CD4-positive, alpha-beta T cell (primary cell): Measurements from ENCODE around the gene STAC. TPM values are rescaled to one million over a fixed set of nuclear protein-coding genes. Genes with fewer than 3 reads are reported as not detected.

Source experiments
- ATAC-seq: fragments of 200-7000 bp; cut with Tn5 transposase; one replicate; pipeline ENCODE4 v1.10.0; 2022; ENCODE audit warnings: mild to moderate bottlenecking; ENCODE audit not compliant: poor library complexity
- CTCF ChIA-PET: fragments of 350-600 bp; sonication (Branson Sonifier 250); formaldehyde crosslinking; loops from one replicate; lab custom pipeline; 2021; ENCODE audit warnings: antibody characterized with exemption, inconsistent platforms; lab: Charles Lee
- POLR2A ChIA-PET: fragments of 350-600 bp; sonication (Branson Sonifier 250); formaldehyde crosslinking; loops from one replicate; lab custom pipeline; 2021; ENCODE audit warnings: antibody characterized with exemption, inconsistent platforms; lab: Charles Lee
- DNase-seq, 14 experiments: peaks; one replicate each; pipeline ENCODE4 v3.0.0-alpha.2; 2013 to 2020; ENCODE audit warnings: mixed read lengths in 2 of 14
- H3K27ac ChIP-seq, 2 donors: one replicate each; pipeline versions ENCODE4 v1.5.1 to v1.7.0; 2013; ENCODE audit warnings: low read length in 2 of 2, low read depth in 1 of 2, mild to moderate bottlenecking in 1 of 2
- H3K27me3 ChIP-seq, 2 experiments: 1 replicate in 1 of 2; 2 replicates in 1 of 2; pipeline versions ENCODE4 v1.6.1 to v1.7.0; 2013; ENCODE audit warnings: low read length in 2 of 2, control low read depth in 1 of 2, mild to moderate bottlenecking in 1 of 2, moderate library complexity in 1 of 2; ENCODE audit not compliant: insufficient read depth in 2 of 2, control insufficient read depth in 1 of 2
- H3K36me3 ChIP-seq: one replicate; pipeline ENCODE4 v1.6.1; 2013; ENCODE audit warnings: low read length, control low read depth; ENCODE audit not compliant: insufficient read depth
- H3K4me1 ChIP-seq: one replicate; pipeline ENCODE4 v1.6.1; 2013; ENCODE audit warnings: low read length, control low read depth; ENCODE audit not compliant: insufficient read depth
- H3K4me3 ChIP-seq: one replicate; pipeline ENCODE4 v1.5.1; 2013; ENCODE audit warnings: mild to moderate bottlenecking, low read length, moderate library complexity
- H3K9me3 ChIP-seq, 2 experiments: 1 replicate in 1 of 2; 2 replicates in 1 of 2; pipeline versions ENCODE4 v1.6.1 to v1.7.0; 2013; ENCODE audit warnings: low read length in 2 of 2, mild to moderate bottlenecking in 2 of 2, control low read depth in 1 of 2, moderate library complexity in 1 of 2; ENCODE audit not compliant: control insufficient read depth in 1 of 2, insufficient read depth in 1 of 2
- H3K27ac Mint-ChIP-seq: one replicate; pipeline ENCODE4 v1.8.0; 2020; ENCODE audit warnings: mixed read lengths
- H3K27me3 Mint-ChIP-seq: one replicate; pipeline ENCODE4 v1.8.0; 2021; ENCODE audit warnings: mixed read lengths
- H3K36me3 Mint-ChIP-seq: one replicate; pipeline ENCODE4 v1.8.0; 2021; ENCODE audit warnings: low read depth, mixed read lengths
- H3K4me1 Mint-ChIP-seq: one replicate; pipeline ENCODE4 v1.8.0; 2021; ENCODE audit warnings: low read depth, mixed read lengths
- H3K4me3 Mint-ChIP-seq: one replicate; pipeline ENCODE4 v1.8.0; 2020; ENCODE audit warnings: mild to moderate bottlenecking, mixed read lengths
- H3K9me3 Mint-ChIP-seq: one replicate; pipeline ENCODE4 v1.8.0; 2020; ENCODE audit warnings: mixed read lengths
- intact Hi-C, 2 experiments: fragments of 100-400 bp; cut with DNase I in 1 of 2; cut with micrococcal nuclease in 1 of 2; formaldehyde crosslinking; loops; one replicate each; pipeline versions ENCODE4 v1.15.1 to v1.9.0; 2023 to 2025; cut with DNase I, micrococcal nuclease
- total RNA-seq, 174 experiments: library from RNA in 2 of 174; stranded (reverse) in 2 of 174; gene quantifications; one replicate each; pipeline ENCODE4 v1.2.3 and lab custom pipeline; 2021 to 2026
- TF ChIP-seq, protein P1 (sequence below): fragments of 200-600 bp; IDR thresholded peaks from one replicate; pipeline ENCODE4 v1.8.0; 2022; ENCODE audit warnings: antibody characterized with exemption, mild to moderate bottlenecking

Gene STAC
- total RNA-seq, 2 experiments from 2014 or later = not detected

DNA sequence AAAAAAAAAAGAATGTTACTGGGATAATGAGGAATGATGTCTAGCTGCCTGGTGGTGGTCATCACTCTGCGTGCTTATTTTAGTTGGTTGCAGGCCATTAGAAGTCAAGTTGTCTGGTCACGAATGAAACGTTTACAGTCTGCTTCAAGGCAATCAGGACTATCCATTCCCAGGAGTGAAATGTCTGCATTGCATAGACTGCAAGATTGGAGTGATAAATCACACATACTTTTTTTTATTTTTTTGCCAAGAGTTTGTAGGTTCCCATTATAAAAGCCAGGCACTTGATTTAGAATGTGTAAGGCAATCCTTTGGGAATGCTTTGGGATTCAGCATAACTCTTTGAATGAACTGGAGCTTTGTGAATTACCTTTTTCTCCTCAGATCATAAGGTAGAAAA, 132.3 kb downstream of the STAC start:
- TF ChIP-seq, protein P1, sequence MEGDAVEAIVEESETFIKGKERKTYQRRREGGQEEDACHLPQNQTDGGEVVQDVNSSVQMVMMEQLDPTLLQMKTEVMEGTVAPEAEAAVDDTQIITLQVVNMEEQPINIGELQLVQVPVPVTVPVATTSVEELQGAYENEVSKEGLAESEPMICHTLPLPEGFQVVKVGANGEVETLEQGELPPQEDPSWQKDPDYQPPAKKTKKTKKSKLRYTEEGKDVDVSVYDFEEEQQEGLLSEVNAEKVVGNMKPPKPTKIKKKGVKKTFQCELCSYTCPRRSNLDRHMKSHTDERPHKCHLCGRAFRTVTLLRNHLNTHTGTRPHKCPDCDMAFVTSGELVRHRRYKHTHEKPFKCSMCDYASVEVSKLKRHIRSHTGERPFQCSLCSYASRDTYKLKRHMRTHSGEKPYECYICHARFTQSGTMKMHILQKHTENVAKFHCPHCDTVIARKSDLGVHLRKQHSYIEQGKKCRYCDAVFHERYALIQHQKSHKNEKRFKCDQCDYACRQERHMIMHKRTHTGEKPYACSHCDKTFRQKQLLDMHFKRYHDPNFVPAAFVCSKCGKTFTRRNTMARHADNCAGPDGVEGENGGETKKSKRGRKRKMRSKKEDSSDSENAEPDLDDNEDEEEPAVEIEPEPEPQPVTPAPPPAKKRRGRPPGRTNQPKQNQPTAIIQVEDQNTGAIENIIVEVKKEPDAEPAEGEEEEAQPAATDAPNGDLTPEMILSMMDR = no peak
- Histone ChIP-seq H3K4me1 (no peaks in the 10 kb centered on the region), H3K4me3 (no peak overlapping the region), H3K36me3 (no peaks in the 10 kb centered on the region), H3K27ac (no peak overlapping the region), H3K27me3 (no peaks in the 10 kb centered on the region), H3K9me3 (no peaks in the 10 kb centered on the region)
- CTCF ChIA-PET = no interaction called here
- Mint-ChIP-seq H3K9me3 (peaks cover 4% of the 10 kb centered on the region), H3K4me1 (no peaks in the 10 kb centered on the region), H3K27me3 (no peaks in the 10 kb centered on the region), H3K27ac (no peak overlapping the region), H3K4me3 (no peak overlapping the region), H3K36me3 (no peaks in the 10 kb centered on the region)
- intact Hi-C loops = no loop called here
- POLR2A ChIA-PET = no interaction called here
- no peak for DNase-seq
- no peak for ATAC-seq

- intact Hi-C loops = no loop called here
- TF ChIP-seq, protein P1 = no peak
- Mint-ChIP-seq H3K4me1 (no peaks in the 10 kb centered on the region), H3K9me3 (peaks cover 3% of the 10 kb centered on the region), H3K4me3 (no peak overlapping the region), H3K36me3 (no peaks in the 10 kb centered on the region), H3K27me3 (no peaks in the 10 kb centered on the region), H3K27ac (no peak overlapping the region)
- Histone ChIP-seq H3K4me3 (no peak overlapping the region), H3K27me3 (no peaks in the 10 kb centered on the region), H3K27ac (no peak overlapping the region), H3K9me3 (no peaks in the 10 kb centered on the region), H3K36me3 (no peaks in the 10 kb centered on the region), H3K4me1 (no peaks in the 10 kb centered on the region)
- ATAC-seq (no peak), DNase-seq (no peak)
- ChIA-PET CTCF (no interaction called here), POLR2A (no interaction called here)
These were observed 133.9 kb downstream of the STAC start for GRCh38 chr3:36514171-36514570.

DNA sequence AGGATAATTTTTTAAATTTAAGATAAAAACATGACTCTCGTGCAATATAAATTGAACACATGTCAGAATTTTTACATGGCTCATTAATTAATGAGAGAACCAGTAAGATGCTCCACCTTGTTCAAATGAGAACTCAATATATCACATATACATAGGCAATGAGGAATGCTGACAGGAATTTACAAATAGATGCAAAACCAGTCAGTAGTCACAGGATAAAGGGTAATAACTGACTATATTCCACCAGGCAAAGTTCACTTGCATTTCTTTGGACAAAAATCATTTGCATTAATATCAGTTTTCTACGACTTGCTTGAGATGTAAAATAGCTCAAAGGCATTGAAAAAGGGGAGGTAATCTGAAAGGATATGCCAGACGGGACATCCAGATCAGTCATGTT, 139.4 kb downstream of the STAC start:
- no peak overlapping the region for H3K27ac Mint-ChIP-seq
- no peaks in the 10 kb centered on the region for H3K27me3 Mint-ChIP-seq
- Histone ChIP-seq H3K36me3 (no peaks in the 10 kb centered on the region), H3K9me3 (no peaks in the 10 kb centered on the region), H3K4me3 (no peak overlapping the region), H3K27ac (no peak overlapping the region), H3K27me3 (no peaks in the 10 kb centered on the region), H3K4me1 (no peaks in the 10 kb centered on the region)
- H3K36me3 Mint-ChIP-seq = no peaks in the 10 kb centered on the region
- TF ChIP-seq, protein P1 = no peak
- CTCF ChIA-PET = interaction anchor here (0.6 kb wide), 1 partner anchor 65 kb away, joined by 5 read pairs; no protein-coding TSS in a partner anchor
- ATAC-seq (no peak), DNase-seq (no peak)
- POLR2A ChIA-PET = no interaction called here
- intact Hi-C loops = no loop called here
- H3K4me1 Mint-ChIP-seq = no peaks in the 10 kb centered on the region
- no peaks in the 10 kb centered on the region for H3K9me3 Mint-ChIP-seq
- H3K4me3 Mint-ChIP-seq = no peak overlapping the region
